IMR-90 (cell line): ENCODE results near the gene TRPM3. TPM values are rescaled to one million over a fixed set of nuclear protein-coding genes. Genes with fewer than 3 reads are reported as not detected.
A peak's percentile ranks its signal among the peaks of the same experiment; 100 is the strongest.

Experiments used
- ATAC-seq: fragments of 200-7000 bp; cut with Tn5 transposase; 2 replicates; pipeline ENCODE4 v1.9.1; 2020; ENCODE audit warnings: low read depth, mild to moderate bottlenecking, moderate library complexity
- BruUV-seq: library from RNA; stranded (reverse); fragments of 400-500 nt; replicated peaks from 2 replicates; lab custom pipeline; 2021; lab: Mats Ljungman, UMichigan
- CTCF ChIA-PET: fragments of 300-600 bp; formaldehyde crosslinking; extraction: SDS; loops from one replicate; lab custom pipeline; 2021; ENCODE audit warnings: antibody characterized with exemption; lab: Yijun Ruan, JAX
- POLR2A ChIA-PET: fragments of 300-600 bp; sonication (Branson Sonifier 250); formaldehyde crosslinking; loops from one replicate; lab custom pipeline; 2022; ENCODE audit warnings: antibody characterized with exemption; ENCODE audit not compliant: unreplicated experiment; lab: Charles Lee
- DNase-seq: peaks from one replicate; pipeline ENCODE4 v3.0.0; 2013
- H2AFZ ChIP-seq: replicated peaks from 2 replicates; pipeline ENCODE3; 2013; ENCODE audit warnings: low read length, mild to moderate bottlenecking; ENCODE audit not compliant: poor library complexity
- H2AK5ac ChIP-seq: 2 replicates; pipeline ENCODE4 v1.6.1; 2013; ENCODE audit warnings: low read depth, low read length, inconsistent platforms
- H2AK9ac ChIP-seq: replicated peaks from 2 replicates; pipeline ENCODE3; 2013; ENCODE audit warnings: mild to moderate bottlenecking, low read depth, low read length, moderate library complexity; ENCODE audit not compliant: poor library complexity
- H2BK120ac ChIP-seq: 2 replicates; pipeline ENCODE4 v1.6.1; 2013; ENCODE audit warnings: low read depth, low read length, inconsistent platforms
- H2BK15ac ChIP-seq: 3 replicates; pipeline ENCODE4 v1.6.1; 2013; ENCODE audit warnings: low read depth, low read length, inconsistent platforms
- H2BK20ac ChIP-seq: 2 replicates; pipeline ENCODE4 v1.6.1; 2013; ENCODE audit warnings: low read depth, mild to moderate bottlenecking, inconsistent platforms, low read length, moderate library complexity
- H2BK5ac ChIP-seq: 2 replicates; pipeline ENCODE4 v1.6.1; 2013; ENCODE audit warnings: mild to moderate bottlenecking, low read depth, low read length, inconsistent platforms; ENCODE audit not compliant: poor library complexity, severe bottlenecking
- H3K14ac ChIP-seq: replicated peaks from 2 replicates; pipeline ENCODE4 v1.6.1; 2013; ENCODE audit warnings: low read depth, low read length, inconsistent platforms
- H3K18ac ChIP-seq: 2 replicates; pipeline ENCODE4 v1.6.1; 2013; ENCODE audit warnings: low read depth, low read length, control low read depth
- H3K23ac ChIP-seq: 2 replicates; pipeline ENCODE4 v1.6.1; 2013; ENCODE audit warnings: low read depth, low read length, inconsistent platforms
- H3K27ac ChIP-seq: 2 replicates; pipeline ENCODE4 v1.5.1; 2013; ENCODE audit warnings: mild to moderate bottlenecking, control low read depth, low read length; ENCODE audit not compliant: insufficient read depth
- H3K27me3 ChIP-seq: 2 replicates; pipeline ENCODE4 v1.6.1; 2013; ENCODE audit warnings: low read length; ENCODE audit not compliant: control insufficient read depth, insufficient read depth
- H3K36me3 ChIP-seq: 2 replicates; pipeline ENCODE4 v1.6.1; 2013; ENCODE audit warnings: low read length, mixed read lengths; ENCODE audit not compliant: control insufficient read depth, insufficient read depth
- H3K4ac ChIP-seq: 2 replicates; pipeline ENCODE4 v1.6.1; 2013; ENCODE audit warnings: low read depth, low read length, inconsistent platforms
- H3K4me1 ChIP-seq: 2 replicates; pipeline ENCODE4 v1.6.1; 2013; ENCODE audit warnings: low read length, mixed read lengths; ENCODE audit not compliant: control insufficient read depth, insufficient read depth
- H3K4me2 ChIP-seq: 2 replicates; pipeline ENCODE4 v1.6.1; 2013; ENCODE audit warnings: low read depth, mild to moderate bottlenecking, control low read depth, low read length, moderate library complexity
- H3K4me3 ChIP-seq: 2 replicates; pipeline ENCODE4 v1.5.1; 2013; ENCODE audit warnings: low read depth, mild to moderate bottlenecking, control low read depth, low read length, moderate library complexity; ENCODE audit not compliant: insufficient read depth
- H3K56ac ChIP-seq: 2 replicates; pipeline ENCODE4 v1.6.1; 2013; ENCODE audit warnings: low read length, inconsistent platforms; ENCODE audit not compliant: insufficient read depth; ENCODE audit errors: extremely low read depth
- H3K79me1 ChIP-seq, 2 experiments: 2 replicates each; pipeline ENCODE4 v1.6.1; 2013; ENCODE audit warnings: low read length in 2 of 2, inconsistent platforms in 1 of 2, low read depth in 1 of 2
- H3K9ac ChIP-seq: 2 replicates; pipeline ENCODE4 v1.6.1; 2013; ENCODE audit warnings: low read depth, low read length, control low read depth
- H3K9me1 ChIP-seq: 2 replicates; pipeline ENCODE4 v1.6.1; 2013; ENCODE audit warnings: low read length, inconsistent platforms; ENCODE audit not compliant: insufficient read depth
- H3K9me3 ChIP-seq: 2 replicates; pipeline ENCODE4 v1.6.1; 2013; ENCODE audit warnings: low read length; ENCODE audit not compliant: control insufficient read depth, insufficient read depth
- H4K20me1 ChIP-seq: 2 replicates; pipeline ENCODE4 v1.6.1; 2013; ENCODE audit warnings: low read length, inconsistent platforms; ENCODE audit not compliant: insufficient read depth
- H4K5ac ChIP-seq: 2 replicates; pipeline ENCODE4 v1.6.1; 2013; ENCODE audit warnings: mild to moderate bottlenecking, low read depth, low read length, control low read depth
- H4K8ac ChIP-seq, 2 experiments: 2 replicates each; pipeline ENCODE4 v1.6.1; 2013; ENCODE audit warnings: low read depth in 2 of 2, low read length in 2 of 2, control low read depth in 1 of 2, inconsistent platforms in 1 of 2
- H4K91ac ChIP-seq: 2 replicates; pipeline ENCODE4 v1.6.1; 2013; ENCODE audit warnings: low read depth, low read length, inconsistent platforms; ENCODE audit not compliant: insufficient read depth
- CEBPB ChIP-seq: IDR thresholded peaks from 2 replicates; pipeline ENCODE4 v1.6.1; 2012; ENCODE audit warnings: low read depth, low read length, improper control_type of control experiment
- CHD1 ChIP-seq: IDR thresholded peaks from 2 replicates; pipeline ENCODE4 v1.6.1; 2012; ENCODE audit warnings: low read depth, low read length, improper control_type of control experiment
- FOS ChIP-seq: fragments of 150-350 bp; IDR thresholded peaks from 2 replicates; pipeline ENCODE4 v1.6.1; 2016; ENCODE audit warnings: low read depth, low read length
- MAFK ChIP-seq: IDR thresholded peaks from 2 replicates; pipeline ENCODE4 v1.6.1; 2012; ENCODE audit warnings: low read depth, low read length, improper control_type of control experiment
- POLR2A ChIP-seq: IDR thresholded peaks from 2 replicates; pipeline ENCODE4 v1.6.1; 2012; ENCODE audit warnings: mild to moderate bottlenecking, low read depth, low read length
- RCOR1 ChIP-seq: IDR thresholded peaks from 2 replicates; pipeline ENCODE4 v1.6.1; 2012; ENCODE audit warnings: mild to moderate bottlenecking, low read length, improper control_type of control experiment; ENCODE audit not compliant: insufficient replicate concordance
- WGBS, 2 experiments: methylation state at CpG; one replicate each; pipeline versions ENCODE4 v1.1.5 to v1.1.7; 2013; ENCODE audit warnings: missing lambda C conversion rate in 2 of 2; ENCODE audit not compliant: insufficient read length in 1 of 2; ENCODE audit errors: extremely low coverage in 2 of 2; 5-methylcytosine and 5-hydroxymethylcytosine counted together
- dilution Hi-C: fragments of 300-500 bp; cut with HindIII; formaldehyde crosslinking; loops from one replicate; pipeline ENCODE4 v1.14.3; 2018; ENCODE audit warnings: low sequenced_read_pairs; ENCODE audit not compliant: unreplicated experiment
- in situ Hi-C: fragments of 300-500 bp; cut with MboI; formaldehyde crosslinking; loops from 3 replicates; pipeline ENCODE4 v1.14.3; 2019; ENCODE audit warnings: low sequenced_read_pairs, inconsistent platforms, mixed read lengths
- intact Hi-C: fragments of 100-400 bp; cut with micrococcal nuclease; formaldehyde crosslinking; loops from 2 replicates; pipeline ENCODE4 v1.10.0; 2022
- polyA plus RNA-seq, 3 experiments: library from polyadenylated mRNA; depleted of rRNA; stranded (reverse); fragments of >200 nt; gene quantifications; 2 replicates each; pipeline ENCODE4 v1.2.3, GENCODE V29; 2012; ENCODE audit warnings: low replicate concordance in 1 of 3
- total RNA-seq: library from RNA; depleted of rRNA; stranded (reverse); fragments of >200 nt; gene quantifications from 2 replicates; pipeline ENCODE4 v1.2.3, GENCODE V29; 2012
- TF ChIP-seq, protein P1 (sequence below): conservative IDR thresholded peaks from 2 replicates; pipeline ENCODE4 v1.5.1; 2012; ENCODE audit warnings: mild to moderate bottlenecking, low read depth, low read length, improper control_type of control experiment

TRPM3 gene
- total and polyA plus RNA-seq, 2 of the 4 experiments (the other 2 are of a cell fraction), result not detected

DNA sequence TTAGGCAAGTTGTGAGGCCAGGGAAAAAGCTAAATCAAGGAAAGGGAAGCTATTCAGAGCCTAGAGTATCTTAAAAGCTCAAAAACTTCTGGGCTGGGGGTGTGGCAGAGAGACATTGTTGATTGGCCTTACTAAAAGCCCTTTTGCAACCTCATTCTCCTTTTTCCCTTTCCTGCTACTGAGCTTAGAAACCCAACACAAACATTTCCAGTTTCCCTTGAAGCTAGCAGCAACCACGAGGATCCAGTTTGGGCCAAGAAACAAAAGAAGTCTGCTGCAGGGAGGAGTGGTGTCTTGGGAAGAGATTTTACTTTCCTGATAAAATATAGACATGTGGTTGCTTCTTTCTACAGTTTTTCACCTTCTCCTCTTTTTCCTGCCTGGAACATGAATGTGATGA is 571.5 kb downstream of the TRPM3 start:
- no peaks in the 10 kb centered on the region for H3K27me3 ChIP-seq
- no peak overlapping the region for H2AK5ac ChIP-seq
- no peak overlapping the region for H2BK15ac ChIP-seq
- no peak overlapping the region for H3K14ac ChIP-seq
- ATAC-seq (no peak), DNase-seq (no peak)
- no peak overlapping the region for H3K4me3 ChIP-seq
- WGBS, 2 experiments, result no CpG with 5 or more reads among the region's 1 CpG
- dilution Hi-C loops, result no loop called here
- H3K4ac ChIP-seq, result no peak overlapping the region
- no peak overlapping the region for H3K56ac ChIP-seq
- BruUV-seq, result no TSS peak
- POLR2A ChIA-PET, result no interaction called here
- no peak overlapping the region for H4K5ac ChIP-seq
- no peaks in the 10 kb centered on the region for H3K36me3 ChIP-seq
- no peak overlapping the region for H3K4me2 ChIP-seq
- no peaks in the 10 kb centered on the region for H4K20me1 ChIP-seq
- H3K9ac ChIP-seq, result no peak overlapping the region
- no peak overlapping the region for H2AK9ac ChIP-seq
- CTCF ChIA-PET, result interaction anchor here (0.6 to 1.4 kb wide), 3 partner anchors 12 to 718 kb away, joined by 3 to 8 read pairs (median 5); no protein-coding TSS in a partner anchor
- H3K9me1 ChIP-seq, result 0 out of 2 replicates have a peak, but pooled peaks cover 3% of the 10 kb centered on the region
- no peak overlapping the region for H2BK20ac ChIP-seq
- no peak overlapping the region for H3K23ac ChIP-seq
- no peak overlapping the region; a peak in 1 of 4 replicates for H4K8ac ChIP-seq
- no peak overlapping the region for H4K91ac ChIP-seq
- no peak overlapping the region for H3K18ac ChIP-seq
- H3K27ac ChIP-seq, result no peak overlapping the region
- H2BK120ac ChIP-seq, result no peak overlapping the region
- intact Hi-C loops, result no loop called here
- TF ChIP-seq, protein P1, sequence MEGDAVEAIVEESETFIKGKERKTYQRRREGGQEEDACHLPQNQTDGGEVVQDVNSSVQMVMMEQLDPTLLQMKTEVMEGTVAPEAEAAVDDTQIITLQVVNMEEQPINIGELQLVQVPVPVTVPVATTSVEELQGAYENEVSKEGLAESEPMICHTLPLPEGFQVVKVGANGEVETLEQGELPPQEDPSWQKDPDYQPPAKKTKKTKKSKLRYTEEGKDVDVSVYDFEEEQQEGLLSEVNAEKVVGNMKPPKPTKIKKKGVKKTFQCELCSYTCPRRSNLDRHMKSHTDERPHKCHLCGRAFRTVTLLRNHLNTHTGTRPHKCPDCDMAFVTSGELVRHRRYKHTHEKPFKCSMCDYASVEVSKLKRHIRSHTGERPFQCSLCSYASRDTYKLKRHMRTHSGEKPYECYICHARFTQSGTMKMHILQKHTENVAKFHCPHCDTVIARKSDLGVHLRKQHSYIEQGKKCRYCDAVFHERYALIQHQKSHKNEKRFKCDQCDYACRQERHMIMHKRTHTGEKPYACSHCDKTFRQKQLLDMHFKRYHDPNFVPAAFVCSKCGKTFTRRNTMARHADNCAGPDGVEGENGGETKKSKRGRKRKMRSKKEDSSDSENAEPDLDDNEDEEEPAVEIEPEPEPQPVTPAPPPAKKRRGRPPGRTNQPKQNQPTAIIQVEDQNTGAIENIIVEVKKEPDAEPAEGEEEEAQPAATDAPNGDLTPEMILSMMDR, result no peak
- TF ChIP-seq CEBPB (no peak), POLR2A (no peak), CHD1 (no peak), MAFK (no peak), FOS (no peak), RCOR1 (no peak)
- in situ Hi-C loops, result no loop called here
- H3K9me3 ChIP-seq, result no peaks in the 10 kb centered on the region
- H2BK5ac ChIP-seq, result no peak overlapping the region
- peak overlapping the region; percentile 18 for H2AFZ ChIP-seq
- no peaks in the 10 kb centered on the region for H3K79me1 ChIP-seq
- peaks cover 6% of the 10 kb centered on the region; the same call in 1 of the 2 replicates for H3K4me1 ChIP-seq
